GM12873 (cell line): ENCODE measurements around the gene PHC3.

Source experiments
- CTCF ChIP-seq: IDR thresholded peaks from 2 replicates; pipeline ENCODE4 v1.5.1; 2012; ENCODE audit warnings: low read depth, mild to moderate bottlenecking, moderate library complexity, low read length, control low read depth; ENCODE audit not compliant: insufficient read depth; ENCODE audit errors: missing control alignments

Gene PHC3

GRCh38 chr3:170180908-170181885 is at the start of gene PHC3:
TSS of gene PHC3 (minus strand) at chr3:170181733. CDS start at chr3:170181715, 18 bp downstream.
- no peak for TF ChIP-seq CTCF

GRCh38 chr3:170228093-170228766 is 46.7 kb upstream of the PHC3 start:
- TF ChIP-seq CTCF, result no peak

GRCh38 chr3:170226426-170226960 is 45.0 kb upstream of the PHC3 start:
- no peak for TF ChIP-seq CTCF

- TF ChIP-seq CTCF, result no peak
These were observed 43.6 kb upstream of the PHC3 start for GRCh38 chr3:170225166-170225565.

GRCh38 chr3:170222647-170223541 is 41.4 kb upstream of the PHC3 start:
- peak; percentile 31 for TF ChIP-seq CTCF

GRCh38 chr3:170221924-170222646 is 40.6 kb upstream of the PHC3 start, which contains the start of gene PRKCI:
TSS of gene PRKCI (plus strand) at chr3:170222424. CDS start at chr3:170222670, 246 bp downstream.
- TF ChIP-seq CTCF, result no peak
